Activated T-cell treated with anti-CD3 and anti-CD28 coated beads for 4 hours (primary cell): Measurements from ENCODE around the gene PGLYRP2.
"Not testable (repeated sequence)": the region's sequence is repeated elsewhere in the genome, so short reads cannot be mapped to it uniquely, and the experiment has no call there.

Source experiments
- DNase-seq: peaks from one replicate; pipeline ENCODE4 v3.0.0-alpha.2; 2020

The PGLYRP2 gene

GRCh38 chr19:15479391-15480345, at the start of gene PGLYRP2:
TSS of gene PGLYRP2 (minus strand) at chr19:15479501. CDS start at chr19:15479371, 130 bp downstream.
- no peak for DNase-seq

DNA sequence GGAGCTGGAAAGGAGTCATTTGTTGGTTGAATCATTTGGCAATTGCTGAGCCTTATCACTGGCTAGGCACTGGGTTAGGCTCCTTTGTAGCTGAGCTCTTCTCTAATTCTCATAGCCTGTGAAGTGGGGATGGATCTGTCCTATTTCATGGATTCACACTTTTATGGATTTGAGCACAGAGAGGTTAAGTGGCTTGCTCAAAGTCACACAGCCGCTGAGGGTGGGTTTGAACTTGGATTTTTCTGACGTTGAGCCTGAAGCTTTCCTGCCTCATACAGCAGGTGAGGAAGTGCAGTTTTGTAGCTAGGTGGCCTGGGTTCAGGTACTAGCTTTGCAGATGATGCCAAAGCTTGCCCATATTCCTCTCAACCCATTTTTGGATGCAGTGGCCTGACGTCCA, 48.4 kb upstream of the PGLYRP2 start:
- no peak for DNase-seq

GRCh38 chr19:15526408-15526807, 47.1 kb upstream of the PGLYRP2 start:
- no peak for DNase-seq

DNA sequence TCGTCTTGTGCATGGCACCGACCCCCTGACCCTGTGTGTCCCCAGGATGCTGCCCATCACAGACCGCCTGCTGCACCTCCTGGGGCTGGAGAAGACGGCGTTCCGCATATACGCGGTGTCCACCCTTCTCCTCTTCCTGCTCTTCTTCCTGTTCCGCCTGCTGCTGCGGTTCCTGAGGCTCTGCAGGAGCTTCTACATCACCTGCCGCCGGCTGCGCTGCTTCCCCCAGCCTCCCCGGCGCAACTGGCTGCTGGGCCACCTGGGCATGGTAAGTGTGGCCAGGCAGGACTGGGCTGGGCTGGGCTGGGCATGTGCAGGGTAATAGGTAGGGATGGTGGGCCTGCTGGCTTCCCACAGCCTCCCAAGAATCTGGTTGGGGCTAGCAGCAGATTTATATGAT, 46.0 kb upstream of the PGLYRP2 start:
- DNase-seq: no peak

DNA sequence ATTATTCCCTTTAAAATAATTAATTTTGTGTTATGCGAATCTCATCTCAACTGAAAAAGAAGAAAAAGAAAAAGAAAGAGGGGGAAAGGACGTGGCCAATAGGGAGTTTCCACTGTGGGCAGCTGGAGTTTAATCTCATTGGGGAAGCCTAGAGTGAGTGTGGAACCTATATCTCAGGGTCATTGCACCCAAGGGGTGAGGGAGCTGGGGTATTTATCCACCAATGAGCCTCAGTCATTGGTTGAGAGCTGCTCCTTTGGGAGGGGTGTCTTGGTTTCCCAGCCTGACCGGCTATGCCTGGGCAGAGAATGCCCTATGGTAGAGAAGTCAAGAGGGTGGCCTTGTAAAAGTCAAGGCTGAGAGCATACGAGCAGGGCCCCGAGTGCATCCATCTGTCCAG, 45.5 kb upstream of the PGLYRP2 start:
- no peak for DNase-seq

DNA sequence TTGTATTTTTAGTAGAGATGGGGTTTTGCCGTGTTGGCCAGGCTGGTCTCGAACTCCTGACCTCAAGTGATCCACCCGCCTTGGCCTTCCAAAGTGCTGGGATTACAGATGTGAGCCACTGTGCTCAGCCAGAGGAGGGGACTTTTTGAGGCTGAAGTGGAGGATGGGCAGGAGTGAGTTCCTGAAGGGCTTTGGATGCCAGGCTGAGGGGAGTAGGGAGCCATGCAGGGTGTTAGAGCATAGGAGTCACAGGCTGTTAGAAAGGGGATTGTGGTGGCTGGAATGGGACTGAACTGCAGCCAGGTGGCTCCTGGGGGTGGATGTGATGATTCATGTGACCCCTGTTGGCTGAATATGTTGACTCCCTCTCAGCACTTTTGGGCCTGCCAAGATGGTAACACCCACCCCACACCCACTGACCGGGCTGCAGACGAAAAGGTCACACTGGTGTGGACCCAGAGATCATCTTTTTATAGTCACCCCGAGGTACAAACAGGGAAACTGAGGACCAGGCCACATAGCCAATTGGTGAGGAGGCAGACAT, 40.2 kb upstream of the PGLYRP2 start:
- DNase-seq: no peak

DNA sequence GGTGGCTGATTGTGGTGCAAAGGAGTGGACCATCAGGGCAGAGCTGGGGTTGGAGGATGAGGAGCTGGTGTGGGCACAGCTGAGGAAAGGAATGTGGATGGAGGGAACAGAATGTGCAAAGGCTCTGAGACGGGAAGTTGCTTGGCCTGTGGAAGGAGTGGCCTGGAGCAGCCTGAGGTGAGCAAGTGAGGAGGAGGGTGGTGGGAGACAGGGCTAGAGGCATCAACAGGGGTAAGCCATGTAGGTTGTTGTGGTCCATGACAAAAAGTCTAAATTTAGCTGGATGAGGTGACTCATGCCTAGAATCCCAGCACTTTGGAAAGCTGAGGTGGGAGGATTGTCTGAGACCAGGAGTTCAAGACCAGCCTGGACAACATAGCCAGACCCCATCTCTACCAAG, 38.5 kb upstream of the PGLYRP2 start:
- no peak for DNase-seq

GRCh38 chr19:15516363-15516762, 37.1 kb upstream of the PGLYRP2 start:
- no peak for DNase-seq

GRCh38 chr19:15515227-15515625, 35.9 kb upstream of the PGLYRP2 start:
- DNase-seq: not testable (repeated sequence)

DNA sequence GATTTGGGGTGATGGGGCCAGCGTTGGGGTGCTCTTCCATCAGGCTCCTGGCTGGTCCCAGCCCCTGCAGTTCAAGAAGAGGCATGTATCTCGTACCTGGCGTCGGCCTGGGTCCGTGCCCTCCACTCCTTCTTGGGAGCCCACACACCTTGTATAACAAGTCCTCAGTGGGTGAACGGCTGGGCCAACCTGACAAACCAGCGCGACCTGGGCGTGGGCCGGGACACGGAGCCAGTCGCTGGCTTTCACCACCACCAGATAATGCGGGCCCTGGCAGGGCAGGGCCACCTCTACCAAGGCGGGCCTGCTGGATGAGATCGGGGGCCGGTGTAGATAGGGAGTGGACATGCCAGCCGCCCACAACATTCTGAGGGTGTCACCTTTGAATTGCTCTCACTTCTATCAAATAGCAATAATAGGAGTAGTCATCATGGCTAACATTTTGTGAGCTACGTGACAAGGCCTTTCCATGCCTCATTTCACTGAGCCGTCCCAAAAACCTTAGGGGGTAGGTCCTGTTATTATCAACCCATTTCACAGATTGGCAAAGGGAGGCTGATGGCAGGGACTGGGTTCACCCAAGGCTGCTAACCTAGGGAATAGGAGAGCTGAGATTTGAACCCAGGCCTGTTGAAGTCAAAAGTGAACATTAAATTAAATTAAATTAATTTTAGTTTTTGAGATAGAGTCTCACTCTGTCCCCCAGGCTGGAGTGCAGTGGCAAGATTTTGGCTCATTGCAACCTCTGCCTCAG, 32.5 kb upstream of the PGLYRP2 start:
- DNase-seq: no peak

- no peak for DNase-seq
These were observed 28.9 kb upstream of the PGLYRP2 start, which contains the start of gene CYP4F22 for GRCh38 chr19:15508035-15508710. TSS of gene CYP4F22 (plus strand) at chr19:15508525. CDS start at chr19:15525337, 16,812 bp downstream.

DNA sequence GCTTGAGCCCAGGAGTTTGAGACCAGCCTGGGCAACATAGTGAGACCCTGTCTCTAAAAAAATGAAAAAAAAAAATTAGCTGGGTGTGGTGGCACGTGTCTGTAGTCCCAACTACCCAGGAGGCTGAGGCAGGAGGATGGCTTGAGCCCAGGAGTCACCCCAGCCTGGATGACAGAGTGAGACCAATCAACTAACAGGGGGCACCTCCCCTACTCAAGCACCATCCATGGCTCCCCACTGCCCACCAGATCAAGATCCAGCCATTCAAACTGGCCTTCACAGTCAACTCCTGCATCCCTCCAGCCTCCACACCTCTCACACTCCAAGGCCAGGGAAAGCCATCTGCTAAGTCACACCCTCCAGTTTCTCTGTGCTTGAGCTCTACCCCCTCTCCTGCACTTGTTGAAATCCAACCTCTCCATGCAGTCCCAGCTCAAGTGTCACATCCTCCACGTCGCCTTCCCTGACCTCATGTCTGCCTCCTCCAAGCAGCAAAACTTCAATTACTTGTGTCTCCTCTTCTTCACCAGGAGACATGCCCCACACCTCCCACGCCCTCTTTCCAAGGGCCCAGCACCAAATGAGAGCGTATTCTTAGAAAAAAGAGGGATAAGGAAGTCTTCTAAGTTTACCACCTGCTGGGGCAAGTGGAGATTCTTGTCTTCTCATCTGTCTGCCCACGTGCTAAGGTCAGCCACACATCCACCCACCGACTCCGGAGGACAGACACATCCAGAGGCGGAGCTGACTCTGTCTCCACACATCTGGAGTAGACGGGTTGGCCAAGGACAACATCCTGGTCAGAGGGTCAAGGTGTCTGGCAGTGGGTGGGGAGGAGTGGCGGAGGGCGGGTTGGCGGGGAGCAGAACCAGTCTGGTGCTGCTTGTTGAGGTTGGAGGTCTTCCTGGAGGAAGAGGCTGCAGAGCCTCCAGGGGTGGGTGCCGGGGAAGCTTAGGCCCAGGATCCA, 28.1 kb upstream of the PGLYRP2 start:
- no peak for DNase-seq

DNA sequence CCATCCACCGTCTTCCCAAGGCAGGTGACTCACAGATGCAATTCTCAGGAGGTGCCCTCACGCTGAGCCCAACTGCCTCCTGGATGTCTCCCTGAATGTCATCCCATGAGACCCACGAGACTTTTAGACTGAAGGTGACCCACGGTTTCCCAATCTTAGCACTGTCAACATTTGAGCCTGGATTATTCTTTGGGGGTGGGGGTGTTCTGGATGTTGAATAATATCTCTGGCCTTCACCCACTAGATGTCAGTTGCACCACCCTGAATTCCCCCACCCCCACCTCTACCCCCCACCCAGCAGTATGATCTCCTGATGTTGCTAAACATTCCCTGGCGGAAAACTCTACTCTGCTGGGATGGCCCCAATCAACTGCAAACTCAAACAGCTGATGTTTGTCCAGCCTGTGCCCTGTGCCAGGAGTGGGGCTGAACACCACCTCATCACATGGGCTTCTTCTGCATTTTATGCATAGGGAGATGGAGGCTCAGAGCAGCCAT, 26.8 kb upstream of the PGLYRP2 start:
- no peak for DNase-seq

DNA sequence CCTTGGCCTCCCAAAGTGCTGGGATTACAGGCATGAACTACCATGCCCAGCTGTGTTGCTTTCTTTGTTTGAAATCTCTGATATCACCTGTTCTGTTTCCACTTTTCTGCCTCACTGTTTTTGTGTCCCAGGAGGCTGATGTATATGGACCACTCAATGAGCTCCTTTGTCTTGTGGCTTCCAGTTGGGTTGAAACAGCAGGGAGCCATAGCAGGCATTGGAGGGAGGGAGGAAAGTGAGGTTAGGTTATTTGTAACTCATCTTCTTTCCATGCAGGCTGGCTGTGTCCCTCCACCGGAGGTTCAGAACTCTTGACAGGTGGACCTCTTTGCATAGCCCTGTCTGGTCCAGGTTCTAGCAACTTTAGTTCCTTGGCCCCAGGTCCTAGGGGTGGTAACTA, 23.0 kb upstream of the PGLYRP2 start:
- DNase-seq: no peak

- DNase-seq: no peak
These were observed 22.3 kb upstream of the PGLYRP2 start for GRCh38 chr19:15501596-15501995.

- no peak for DNase-seq
These were observed 19.6 kb upstream of the PGLYRP2 start for GRCh38 chr19:15498910-15499309.

DNA sequence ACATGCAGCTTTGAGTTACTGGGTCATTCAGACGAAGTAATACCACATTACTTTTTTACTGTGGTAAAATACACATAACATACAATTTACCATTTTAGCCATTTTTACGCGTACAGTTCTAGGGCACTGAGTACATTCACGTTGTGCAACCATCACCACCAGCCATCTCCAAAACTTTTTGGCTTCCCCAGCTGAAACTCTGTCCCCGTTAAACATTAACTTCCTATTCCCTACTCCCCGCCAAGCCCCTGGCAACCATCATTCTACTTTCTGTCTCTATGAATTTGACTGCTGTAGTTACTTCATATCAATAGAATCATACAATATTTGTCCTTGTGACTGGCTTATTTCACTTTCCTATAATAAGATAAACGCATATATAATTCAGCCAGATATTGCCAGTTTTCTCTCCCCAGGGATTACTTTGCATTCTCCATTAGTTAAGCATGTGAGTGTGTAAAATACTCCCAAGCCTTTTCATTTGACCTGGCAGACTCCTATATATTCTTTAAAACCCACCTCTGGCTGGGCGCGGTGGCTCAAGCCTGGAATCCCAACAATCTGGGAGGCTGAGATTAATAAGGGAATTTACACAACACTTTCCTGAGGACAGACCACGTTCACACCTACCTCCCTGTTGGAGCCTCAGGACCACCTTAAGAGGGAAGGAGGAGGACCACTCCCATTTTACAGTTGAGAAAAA, 19.0 kb upstream of the PGLYRP2 start:
- no peak for DNase-seq

DNA sequence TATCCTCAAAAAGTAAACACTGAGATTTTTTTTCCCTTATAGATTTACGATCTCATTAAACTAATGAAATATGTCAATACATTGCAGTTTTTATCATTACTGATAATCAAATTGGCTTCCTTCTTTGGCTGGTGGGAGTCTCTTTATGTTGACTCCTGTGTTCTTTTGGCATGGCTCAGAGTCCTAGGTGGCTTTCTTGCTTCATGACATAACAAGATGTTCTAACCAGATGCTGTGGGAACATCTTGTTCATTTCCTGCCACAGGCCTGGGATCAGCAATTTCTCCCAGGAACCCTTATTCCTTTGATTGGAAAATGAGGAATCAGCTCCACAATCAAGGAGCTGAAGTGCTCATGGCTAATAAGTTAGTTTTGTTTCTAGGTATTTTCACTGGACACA, 15.8 kb upstream of the PGLYRP2 start:
- no peak for DNase-seq

GRCh38 chr19:15488489-15489226, 9.4 kb upstream of the PGLYRP2 start:
- DNase-seq: no peak

- DNase-seq: no peak
These were observed 7.7 kb upstream of the PGLYRP2 start for GRCh38 chr19:15487038-15487437.
